HCEC 1CT (cell line): Measurements from ENCODE around the gene MED16.
"Not testable (repeated sequence)": the region's sequence is repeated elsewhere in the genome, so short reads cannot be mapped to it uniquely, and the experiment has no call there.

Source experiments
- DNase-seq: peaks from one replicate; pipeline ENCODE4 v3.0.0-alpha.2; 2017

MED16 gene

GRCh38 chr19:853014-853585 lies 39.9 kb downstream of the MED16 start:
- DNase-seq = no peak

- DNase-seq = no peak
These were observed 40.6 kb downstream of the MED16 start, which contains the start of gene ELANE for GRCh38 chr19:852136-853013. TSS of gene ELANE (plus strand) at chr19:852303. CDS start at chr19:852329, 26 bp downstream.

- no peak for DNase-seq
These were observed 42.0 kb downstream of the MED16 start for GRCh38 chr19:850979-851335.

GRCh38 chr19:850221-850978 lies 42.6 kb downstream of the MED16 start:
- peak; percentile 87 for DNase-seq

- not testable (repeated sequence) for DNase-seq
These were observed 43.8 kb downstream of the MED16 start for GRCh38 chr19:849195-849594.

- DNase-seq = no peak
These were observed 44.5 kb downstream of the MED16 start for GRCh38 chr19:848386-848921.

GRCh38 chr19:845707-846521 lies 47.1 kb downstream of the MED16 start:
- DNase-seq = no peak

GRCh38 chr19:844546-844971 lies 48.4 kb downstream of the MED16 start:
- DNase-seq = no peak

- DNase-seq = no peak
These were observed 49.0 kb downstream of the MED16 start for GRCh38 chr19:843836-844545.

- no peak for DNase-seq
These were observed 49.7 kb downstream of the MED16 start for GRCh38 chr19:843180-843835.

GRCh38 chr19:842802-843179 lies 50.2 kb downstream of the MED16 start:
- DNase-seq = not testable (repeated sequence)

GRCh38 chr19:840519-841206 lies 52.3 kb downstream of the MED16 start, which contains the start of gene PRTN3:
TSS of gene PRTN3 (plus strand) at chr19:840999. CDS start at chr19:841009, 10 bp downstream.
- DNase-seq = no peak

GRCh38 chr19:835210-835810 lies 57.7 kb downstream of the MED16 start:
- DNase-seq = no peak

- DNase-seq = no peak
These were observed 58.8 kb downstream of the MED16 start for GRCh38 chr19:834216-834615.

GRCh38 chr19:831407-832369 lies 61.3 kb downstream of the MED16 start:
- no peak for DNase-seq

GRCh38 chr19:829129-829758 lies 63.7 kb downstream of the MED16 start:
- no peak for DNase-seq

GRCh38 chr19:827710-828321 lies 65.2 kb downstream of the MED16 start, which contains the start of gene AZU1:
TSS of gene AZU1 (plus strand) at chr19:827837. CDS start at chr19:827847, 10 bp downstream.
- DNase-seq = no peak

- DNase-seq = no peak
These were observed 65.7 kb downstream of the MED16 start for GRCh38 chr19:827314-827709.
